ENCODE results near the gene WDFY4. TPM values are rescaled to one million over a fixed set of nuclear protein-coding genes. Genes with fewer than 3 reads are reported as not detected.
A peak's percentile ranks its signal among the peaks of the same experiment; 100 is the strongest.

The WDFY4 gene
- total and polyA plus RNA-seq, 8 donors: 2.8 to 23.6 (median 4.8) TPM

GRCh38 chr10:48786606-48787282 is 102.1 kb downstream of the WDFY4 start:
- peaks cover 4 to 22% of the 10 kb centered on the region in 2 donors for H3K4me1 ChIP-seq
- peaks cover 0 to 9% of the 10 kb centered on the region in 2 donors for H3K36me3 ChIP-seq
- H3K27ac ChIP-seq: peak overlapping the region in 1 of 2 donors; percentile 52
- H3K9me3 ChIP-seq: no peaks in the 10 kb centered on the region
- no peak overlapping the region for H3K4me3 ChIP-seq
- no peaks in the 10 kb centered on the region for H3K27me3 ChIP-seq
- DNase-seq: no peak
- intact Hi-C loops (cut with DNase I): no loop called here
- TF ChIP-seq, protein P1, sequence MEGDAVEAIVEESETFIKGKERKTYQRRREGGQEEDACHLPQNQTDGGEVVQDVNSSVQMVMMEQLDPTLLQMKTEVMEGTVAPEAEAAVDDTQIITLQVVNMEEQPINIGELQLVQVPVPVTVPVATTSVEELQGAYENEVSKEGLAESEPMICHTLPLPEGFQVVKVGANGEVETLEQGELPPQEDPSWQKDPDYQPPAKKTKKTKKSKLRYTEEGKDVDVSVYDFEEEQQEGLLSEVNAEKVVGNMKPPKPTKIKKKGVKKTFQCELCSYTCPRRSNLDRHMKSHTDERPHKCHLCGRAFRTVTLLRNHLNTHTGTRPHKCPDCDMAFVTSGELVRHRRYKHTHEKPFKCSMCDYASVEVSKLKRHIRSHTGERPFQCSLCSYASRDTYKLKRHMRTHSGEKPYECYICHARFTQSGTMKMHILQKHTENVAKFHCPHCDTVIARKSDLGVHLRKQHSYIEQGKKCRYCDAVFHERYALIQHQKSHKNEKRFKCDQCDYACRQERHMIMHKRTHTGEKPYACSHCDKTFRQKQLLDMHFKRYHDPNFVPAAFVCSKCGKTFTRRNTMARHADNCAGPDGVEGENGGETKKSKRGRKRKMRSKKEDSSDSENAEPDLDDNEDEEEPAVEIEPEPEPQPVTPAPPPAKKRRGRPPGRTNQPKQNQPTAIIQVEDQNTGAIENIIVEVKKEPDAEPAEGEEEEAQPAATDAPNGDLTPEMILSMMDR (IDR thresholded peaks at IDR 0.05): no peak
- no peak for ATAC-seq

- no peak for DNase-seq
These were observed 103.9 kb downstream of the WDFY4 start for GRCh38 chr10:48788554-48788953.

GRCh38 chr10:48789486-48790456 is 105.1 kb downstream of the WDFY4 start:
- Histone ChIP-seq H3K27ac (peak overlapping the region in 1 of 2 donors; percentile 60), H3K4me1 (peaks cover 6 to 37% of the 10 kb centered on the region in 2 donors), H3K9me3 (no peaks in the 10 kb centered on the region), H3K4me3 (no peak overlapping the region), H3K36me3 (peaks cover 0 to 9% of the 10 kb centered on the region in 2 donors), H3K27me3 (no peaks in the 10 kb centered on the region)
- DNase-seq (no peak), ATAC-seq (no peak)
- TF ChIP-seq, protein P1 (IDR thresholded peaks at IDR 0.05): no peak
- intact Hi-C loops (cut with DNase I): no loop called here

More at GRCh38 chr10:48788554-48788953, 103.9 kb downstream of the WDFY4 start:
- peaks cover 6 to 37% of the 10 kb centered on the region in 2 donors for H3K4me1 ChIP-seq
- ATAC-seq: no peak
- H3K9me3 ChIP-seq: no peaks in the 10 kb centered on the region
- H3K4me3 ChIP-seq: no peak overlapping the region
- H3K36me3 ChIP-seq: peaks cover 0 to 9% of the 10 kb centered on the region in 2 donors
- H3K27ac ChIP-seq: no peak overlapping the region
- TF ChIP-seq, protein P1 (IDR thresholded peaks at IDR 0.05): no peak
- no peaks in the 10 kb centered on the region for H3K27me3 ChIP-seq
- intact Hi-C loops (cut with DNase I): no loop called here

GRCh38 chr10:48790457-48791044 is 105.9 kb downstream of the WDFY4 start:
- intact Hi-C loops (cut with DNase I): no loop called here
- peaks cover 6 to 37% of the 10 kb centered on the region in 2 donors for H3K4me1 ChIP-seq
- H3K27ac ChIP-seq: peak overlapping the region in 1 of 2 donors; percentile 60
- H3K9me3 ChIP-seq: no peaks in the 10 kb centered on the region
- H3K27me3 ChIP-seq: no peaks in the 10 kb centered on the region
- H3K36me3 ChIP-seq: peaks cover 0 to 9% of the 10 kb centered on the region in 2 donors
- DNase-seq (no peak), ATAC-seq (no peak)
- H3K4me3 ChIP-seq: no peak overlapping the region
- TF ChIP-seq, protein P1 (IDR thresholded peaks at IDR 0.05): no peak

Data from left lung (tissue), 10 donors.